Progenitor cell of endocrine pancreas (in vitro differentiated cells): ENCODE data around the gene LRRC36. TPM values are rescaled to one million over a fixed set of nuclear protein-coding genes. Genes with fewer than 3 reads are reported as not detected.

Source experiments
- DNase-seq: peaks from one replicate; pipeline ENCODE4 v3.0.0; 2021; ENCODE audit warnings: low spot score; ENCODE audit not compliant: unreplicated experiment
- H3K27ac Mint-ChIP-seq: 2 replicates; pipeline ENCODE4 v1.8.0; 2021; ENCODE audit warnings: mild to moderate bottlenecking, moderate library complexity, mixed read lengths
- H3K27me3 Mint-ChIP-seq: 2 replicates; pipeline ENCODE4 v1.8.0; 2021; ENCODE audit warnings: mixed read lengths
- H3K36me3 Mint-ChIP-seq: 2 replicates; pipeline ENCODE4 v1.8.0; 2022; ENCODE audit warnings: mixed read lengths; ENCODE audit not compliant: insufficient read depth
- H3K4me1 Mint-ChIP-seq: 2 replicates; pipeline ENCODE4 v1.8.0; 2021; ENCODE audit warnings: low read depth, mixed read lengths
- H3K4me3 Mint-ChIP-seq: 2 replicates; pipeline ENCODE4 v1.8.0; 2021; ENCODE audit warnings: low read depth, mild to moderate bottlenecking, moderate library complexity, mixed read lengths
- H3K9me3 Mint-ChIP-seq: 2 replicates; pipeline ENCODE4 v1.8.0; 2021; ENCODE audit warnings: low read depth, mixed read lengths
- total RNA-seq: library from RNA; stranded (reverse); gene quantifications from 2 replicates; pipeline ENCODE4 v1.2.1, GENCODE V29; 2021
- TF ChIP-seq, protein P1 (sequence below): fragments of 200-600 bp; sonication (generic); IDR thresholded peaks from one replicate; pipeline ENCODE4 v1.5.0; 2021; ENCODE audit warnings: antibody characterized with exemption, mild to moderate bottlenecking; ENCODE audit not compliant: unreplicated experiment

Gene LRRC36
- total RNA-seq, 1 donor from 2014 or later, result 1.6 TPM

DNA sequence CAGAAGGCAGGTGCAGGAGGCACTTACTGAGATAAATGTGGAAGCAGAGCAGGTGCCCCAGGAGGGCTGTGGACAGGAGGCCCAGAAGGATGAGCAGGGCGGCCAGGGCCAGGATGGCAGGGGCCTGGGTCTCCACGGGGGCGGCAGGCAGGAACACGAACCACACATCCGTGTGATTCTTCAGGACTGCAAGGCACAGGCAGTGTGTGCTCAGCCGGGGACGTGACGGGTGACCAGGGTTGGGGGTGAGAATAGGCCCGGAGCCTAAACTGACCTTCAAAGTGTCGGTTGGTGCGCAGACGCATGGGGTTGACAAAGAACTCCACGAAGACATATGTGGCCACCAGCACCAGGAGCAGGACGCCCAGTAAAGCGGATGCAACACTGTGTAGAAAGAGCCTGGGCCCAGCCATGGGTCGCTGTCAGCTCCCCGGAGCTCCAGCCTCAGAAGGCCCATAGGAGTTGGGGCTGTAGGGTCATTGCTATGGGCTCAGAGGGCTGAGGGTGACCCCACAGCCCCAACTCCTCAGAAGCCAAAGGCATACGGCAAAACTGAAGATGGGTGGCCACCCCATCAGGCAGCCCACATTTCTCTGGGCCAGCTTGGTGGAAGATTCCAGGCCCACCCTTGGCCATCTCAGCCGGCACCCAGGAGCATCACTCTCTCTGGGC is 72.1 kb downstream of the LRRC36 start:
- DNase-seq, result no peak
- H3K4me1 Mint-ChIP-seq, result peaks cover 16% of the 10 kb centered on the region
- TF ChIP-seq, protein P1, sequence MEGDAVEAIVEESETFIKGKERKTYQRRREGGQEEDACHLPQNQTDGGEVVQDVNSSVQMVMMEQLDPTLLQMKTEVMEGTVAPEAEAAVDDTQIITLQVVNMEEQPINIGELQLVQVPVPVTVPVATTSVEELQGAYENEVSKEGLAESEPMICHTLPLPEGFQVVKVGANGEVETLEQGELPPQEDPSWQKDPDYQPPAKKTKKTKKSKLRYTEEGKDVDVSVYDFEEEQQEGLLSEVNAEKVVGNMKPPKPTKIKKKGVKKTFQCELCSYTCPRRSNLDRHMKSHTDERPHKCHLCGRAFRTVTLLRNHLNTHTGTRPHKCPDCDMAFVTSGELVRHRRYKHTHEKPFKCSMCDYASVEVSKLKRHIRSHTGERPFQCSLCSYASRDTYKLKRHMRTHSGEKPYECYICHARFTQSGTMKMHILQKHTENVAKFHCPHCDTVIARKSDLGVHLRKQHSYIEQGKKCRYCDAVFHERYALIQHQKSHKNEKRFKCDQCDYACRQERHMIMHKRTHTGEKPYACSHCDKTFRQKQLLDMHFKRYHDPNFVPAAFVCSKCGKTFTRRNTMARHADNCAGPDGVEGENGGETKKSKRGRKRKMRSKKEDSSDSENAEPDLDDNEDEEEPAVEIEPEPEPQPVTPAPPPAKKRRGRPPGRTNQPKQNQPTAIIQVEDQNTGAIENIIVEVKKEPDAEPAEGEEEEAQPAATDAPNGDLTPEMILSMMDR, result no peak

DNA sequence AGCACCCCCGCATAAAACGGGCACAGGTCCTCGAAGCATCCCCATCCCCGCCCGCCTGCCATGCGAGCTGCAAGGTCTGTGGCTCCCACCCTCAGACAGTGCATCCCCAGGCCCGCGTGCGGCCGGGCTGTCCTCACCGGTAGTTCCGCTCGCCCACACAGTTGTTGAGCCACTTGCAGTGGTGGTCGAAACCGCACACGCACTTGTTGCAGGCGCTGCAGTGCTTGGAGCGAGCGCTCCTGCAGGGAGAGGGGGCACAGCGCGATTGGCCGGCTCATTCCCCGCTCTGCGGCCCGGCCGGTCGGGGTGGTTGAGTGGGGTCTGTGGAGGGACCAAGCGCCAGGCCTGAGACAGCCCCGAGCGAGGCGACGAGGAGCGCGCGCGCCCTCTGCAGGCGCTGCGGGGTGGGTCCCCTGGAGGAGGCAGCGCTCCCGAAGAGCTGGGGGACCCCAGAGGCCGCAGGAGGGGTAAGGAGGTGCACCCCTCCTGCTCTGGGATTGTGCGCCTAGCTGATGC is 72.7 kb downstream of the LRRC36 start:
- Mint-ChIP-seq H3K4me1 (peaks cover 15% of the 10 kb centered on the region), H3K4me3 (no peak overlapping the region), H3K9me3 (no peaks in the 10 kb centered on the region), H3K27ac (no peak overlapping the region), H3K36me3 (no peaks in the 10 kb centered on the region), H3K27me3 (peaks cover 14% of the 10 kb centered on the region)
- TF ChIP-seq, protein P1, result peak; percentile 83
- peak; percentile 79 for DNase-seq

More for the DNA sequence above, 72.1 kb downstream of the LRRC36 start:
- no peak overlapping the region for H3K4me3 Mint-ChIP-seq
- no peaks in the 10 kb centered on the region for H3K9me3 Mint-ChIP-seq
- no peak overlapping the region for H3K27ac Mint-ChIP-seq
- H3K27me3 Mint-ChIP-seq, result peaks cover 19% of the 10 kb centered on the region
- H3K36me3 Mint-ChIP-seq, result no peaks in the 10 kb centered on the region

DNA sequence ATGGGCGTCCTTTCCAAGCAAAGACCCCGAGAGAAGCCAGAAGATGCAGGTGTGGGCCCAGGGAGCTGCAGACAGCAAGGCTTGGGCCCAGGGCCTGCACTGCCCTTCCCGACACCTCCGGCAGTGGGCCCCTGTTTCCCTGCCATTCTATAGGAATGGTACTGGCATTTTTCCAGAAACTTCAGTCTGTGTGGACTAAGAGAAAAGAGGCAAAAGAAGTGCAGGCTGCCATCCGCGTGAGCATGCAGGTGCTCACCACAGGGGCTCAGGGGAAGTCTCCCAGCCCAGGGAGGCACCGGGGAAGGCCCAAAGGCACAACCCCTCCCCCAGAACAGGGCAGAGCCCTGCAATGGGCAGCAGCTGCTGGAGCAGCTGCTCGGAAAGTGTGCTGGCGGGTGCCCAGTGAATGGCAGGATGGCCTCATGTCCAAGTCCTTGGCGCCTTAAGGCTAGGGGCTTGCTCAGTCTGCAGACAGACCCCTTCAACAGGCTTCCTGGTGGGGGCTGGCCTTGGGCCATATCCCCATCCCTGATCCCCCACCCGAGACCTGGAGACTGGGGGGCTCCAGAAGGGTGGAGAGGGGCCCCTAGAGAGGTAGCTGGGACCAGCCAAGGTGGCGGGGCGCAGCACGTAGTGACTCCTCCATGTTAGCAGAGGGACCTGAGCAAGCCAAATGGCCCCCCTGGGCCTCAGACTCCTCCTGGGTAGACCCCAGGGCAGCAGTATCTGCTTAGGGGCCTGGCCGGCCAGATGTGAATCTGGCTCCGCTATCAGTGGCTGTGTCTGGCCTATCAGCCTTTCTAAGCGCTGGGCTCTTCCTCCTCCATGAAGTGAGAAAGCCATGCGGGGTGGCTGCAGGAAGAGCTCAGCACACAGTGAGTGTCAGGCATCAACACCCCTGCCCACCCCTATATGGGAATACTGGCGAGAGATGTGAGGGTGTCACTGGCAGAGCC is 73.4 kb downstream of the LRRC36 start:
- Mint-ChIP-seq H3K9me3 (no peaks in the 10 kb centered on the region), H3K36me3 (no peaks in the 10 kb centered on the region), H3K4me3 (no peak overlapping the region), H3K4me1 (peaks cover 20% of the 10 kb centered on the region), H3K27me3 (peaks cover 13% of the 10 kb centered on the region), H3K27ac (no peak overlapping the region)
- TF ChIP-seq, protein P1, result no peak
- DNase-seq, result no peak

GRCh38 chr16:67400901-67401300 is 74.3 kb downstream of the LRRC36 start:
- DNase-seq, result no peak
- TF ChIP-seq, protein P1, result no peak
- H3K9me3 Mint-ChIP-seq, result no peaks in the 10 kb centered on the region
- H3K36me3 Mint-ChIP-seq, result no peaks in the 10 kb centered on the region
- peaks cover 19% of the 10 kb centered on the region for H3K4me1 Mint-ChIP-seq
- H3K27me3 Mint-ChIP-seq, result peaks cover 9% of the 10 kb centered on the region
- no peak overlapping the region for H3K27ac Mint-ChIP-seq
- no peak overlapping the region for H3K4me3 Mint-ChIP-seq

DNA sequence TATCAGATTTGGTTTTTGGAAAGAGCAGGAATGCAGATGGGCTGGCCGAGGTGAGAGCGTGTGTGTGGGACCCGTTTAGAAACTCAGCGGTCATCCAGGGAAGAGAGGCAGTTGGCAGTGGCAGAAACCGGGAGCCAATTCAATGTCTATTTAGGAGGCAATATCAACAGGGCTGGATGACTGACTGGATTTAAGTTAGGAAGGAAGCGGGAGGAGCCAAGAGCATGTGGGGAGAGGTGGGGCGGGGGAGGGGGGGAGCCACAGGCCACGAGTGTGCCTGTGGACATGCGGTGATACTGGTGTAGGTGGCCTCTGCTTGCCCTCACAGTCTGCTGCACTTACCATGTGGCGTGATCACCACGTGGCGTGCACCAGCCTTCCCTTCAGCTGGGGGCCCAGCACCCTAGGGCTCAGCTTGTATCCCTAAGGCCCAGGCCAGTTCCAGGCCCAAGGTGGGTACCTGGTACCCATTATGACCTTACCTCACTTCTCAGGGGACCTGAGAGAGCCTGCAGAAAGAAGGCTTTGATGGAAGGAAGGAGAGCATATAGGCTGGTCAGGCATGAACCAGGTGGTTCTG is 77.5 kb downstream of the LRRC36 start:
- H3K27ac Mint-ChIP-seq, result no peak overlapping the region
- peaks cover 9% of the 10 kb centered on the region for H3K27me3 Mint-ChIP-seq
- TF ChIP-seq, protein P1, result no peak
- no peak overlapping the region for H3K4me3 Mint-ChIP-seq
- H3K4me1 Mint-ChIP-seq, result peaks cover 12% of the 10 kb centered on the region
- DNase-seq, result no peak
- H3K9me3 Mint-ChIP-seq, result no peaks in the 10 kb centered on the region
- no peaks in the 10 kb centered on the region for H3K36me3 Mint-ChIP-seq
